RWPE2 (cell line): Measurements from ENCODE around the gene LRRC27.

Experiments used
- ATAC-seq: fragments of 200-7000 bp; cut with Tn5 transposase; 3 replicates; pipeline ENCODE4 v1.9.1; 2021; ENCODE audit warnings: low read depth
- DNase-seq: peaks from one replicate; pipeline ENCODE4 v3.0.0-alpha.2; 2020; ENCODE audit warnings: low spot score
- H3K27ac ChIP-seq: fragments of 450-650 bp; 2 replicates; pipeline ENCODE4 v1.5.1; 2017; ENCODE audit warnings: mild to moderate bottlenecking; ENCODE audit not compliant: poor library complexity, severe bottlenecking
- H3K27me3 ChIP-seq: fragments of 250-450 bp; sonication (Bioruptor Pico); 2 replicates; pipeline ENCODE4 v1.5.1; 2021; ENCODE audit warnings: mild to moderate bottlenecking, moderate library complexity; ENCODE audit not compliant: insufficient read depth, poor library complexity, severe bottlenecking
- H3K36me3 ChIP-seq: fragments of 250-450 bp; sonication (Bioruptor Pico); 2 replicates; pipeline ENCODE4 v1.5.1; 2020; ENCODE audit warnings: low read depth, mild to moderate bottlenecking, moderate library complexity
- H3K4me1 ChIP-seq: fragments of 250-450 bp; sonication (Bioruptor Pico); 2 replicates; pipeline ENCODE4 v1.5.1; 2021; ENCODE audit warnings: mild to moderate bottlenecking, moderate library complexity; ENCODE audit not compliant: insufficient read depth, poor library complexity, severe bottlenecking
- H3K4me3 ChIP-seq: fragments of 250-450 bp; sonication (Bioruptor Pico); 2 replicates; pipeline ENCODE4 v1.5.1; 2021; ENCODE audit warnings: mild to moderate bottlenecking, moderate library complexity; ENCODE audit not compliant: severe bottlenecking
- H3K9me3 ChIP-seq: fragments of 250-450 bp; sonication (Bioruptor Pico); 2 replicates; pipeline ENCODE4 v1.5.1; 2021; ENCODE audit warnings: mild to moderate bottlenecking, moderate library complexity; ENCODE audit not compliant: severe bottlenecking
- CTCF ChIP-seq: fragments of 450-650 bp; IDR thresholded peaks from one replicate; pipeline ENCODE4 v1.5.1; 2017; ENCODE audit warnings: mild to moderate bottlenecking, moderate library complexity; ENCODE audit not compliant: poor library complexity, severe bottlenecking

LRRC27 gene

GRCh38 chr10:132290631-132291030, 41.4 kb upstream of the LRRC27 start:
- Histone ChIP-seq H3K4me1 (no peaks in the 10 kb centered on the region), H3K36me3 (no peaks in the 10 kb centered on the region), H3K9me3 (no peaks in the 10 kb centered on the region), H3K27ac (no peak overlapping the region), H3K27me3 (no peaks in the 10 kb centered on the region), H3K4me3 (no peak overlapping the region)
- ATAC-seq (no peak; the same call in 2 of the 3 replicates), DNase-seq (peak; percentile 45)
- TF ChIP-seq CTCF: no peak

GRCh38 chr10:132291826-132292225, 40.2 kb upstream of the LRRC27 start:
- no peaks in the 10 kb centered on the region for H3K36me3 ChIP-seq
- H3K4me3 ChIP-seq: no peak overlapping the region
- H3K9me3 ChIP-seq: no peaks in the 10 kb centered on the region
- no peaks in the 10 kb centered on the region for H3K4me1 ChIP-seq
- H3K27me3 ChIP-seq: no peaks in the 10 kb centered on the region
- no peak for ATAC-seq
- peak; percentile 32 for DNase-seq
- no peak overlapping the region for H3K27ac ChIP-seq
- no peak for TF ChIP-seq CTCF

- H3K4me1 ChIP-seq: no peaks in the 10 kb centered on the region
- H3K4me3 ChIP-seq: no peak overlapping the region
- H3K27me3 ChIP-seq: no peaks in the 10 kb centered on the region
- no peaks in the 10 kb centered on the region for H3K9me3 ChIP-seq
- no peak for TF ChIP-seq CTCF
- H3K27ac ChIP-seq: no peak overlapping the region
- DNase-seq: peak; percentile 45
- no peaks in the 10 kb centered on the region for H3K36me3 ChIP-seq
- no peak for ATAC-seq
Observed at GRCh38 chr10:132292287-132293200, 39.4 kb upstream of the LRRC27 start.

- ATAC-seq: no peak; the same call in 2 of the 3 replicates
- peak; percentile 49 for DNase-seq
- H3K4me1 ChIP-seq: no peaks in the 10 kb centered on the region
- no peak overlapping the region for H3K27ac ChIP-seq
- TF ChIP-seq CTCF: no peak
- H3K27me3 ChIP-seq: no peaks in the 10 kb centered on the region
- H3K36me3 ChIP-seq: no peaks in the 10 kb centered on the region
- H3K4me3 ChIP-seq: no peak overlapping the region
- H3K9me3 ChIP-seq: no peaks in the 10 kb centered on the region
Observed at GRCh38 chr10:132293201-132293812, 38.7 kb upstream of the LRRC27 start.
